Mesodermal cell (in vitro differentiated cells): ENCODE measurements around the gene SNX20. TPM values are rescaled to one million over a fixed set of nuclear protein-coding genes. Genes with fewer than 3 reads are reported as not detected.

ENCODE experiments used
- H3K27ac ChIP-seq: 2 replicates; pipeline ENCODE4 v1.7.0; 2013; ENCODE audit warnings: mild to moderate bottlenecking, low read depth, low read length, moderate library complexity; ENCODE audit not compliant: severe bottlenecking
- H3K36me3 ChIP-seq: 2 replicates; pipeline ENCODE4 v1.7.1; 2013; ENCODE audit warnings: mild to moderate bottlenecking, low read length, moderate library complexity; ENCODE audit not compliant: control insufficient read depth, insufficient read depth
- H3K4me1 ChIP-seq: one replicate; pipeline ENCODE4 v1.7.1; 2013; ENCODE audit warnings: mild to moderate bottlenecking, low read length; ENCODE audit not compliant: insufficient read depth, control insufficient read depth, poor library complexity, severe bottlenecking
- H3K4me3 ChIP-seq: 2 replicates; pipeline ENCODE4 v1.7.0; 2013; ENCODE audit warnings: low read length, control low read depth, mild to moderate bottlenecking; ENCODE audit not compliant: insufficient read depth, poor library complexity, severe bottlenecking; ENCODE audit errors: extremely low read depth
- H3K9me3 ChIP-seq: 2 replicates; pipeline ENCODE4 v1.7.1; 2013; ENCODE audit warnings: mild to moderate bottlenecking, low read length, moderate library complexity; ENCODE audit not compliant: control insufficient read depth
- WGBS, 2 experiments: methylation state at CpG; one replicate each; pipeline ENCODE4 v1.1.5; 2013; ENCODE audit warnings: missing lambda C conversion rate in 2 of 2; ENCODE audit not compliant: insufficient coverage in 2 of 2; 5-methylcytosine and 5-hydroxymethylcytosine counted together
- polyA plus RNA-seq, 2 experiments: library from polyadenylated mRNA; stranded (reverse); fragments of 50-300 nt; gene quantifications; one replicate each; pipeline ENCODE4 v1.2.3, GENCODE V29; 2013

The SNX20 gene
- not detected for polyA plus RNA-seq (2013, experiment 1 of 2)
- not detected for polyA plus RNA-seq (2013, experiment 2 of 2)

GRCh38 chr16:50681021-50681885 is at the start of gene SNX20:
Gene SNX20 (minus strand): TSS chr16:50681312. CDS start chr16:50677526, 3,786 bp downstream.
- 92 to 96% methylated on average over 12 to 13 of the region's 16 CpGs for WGBS, 2 experiments
- peaks cover 6% of the 10 kb centered on the region for H3K4me1 ChIP-seq

GRCh38 chr16:50724306-50724705 is 43.2 kb upstream of the SNX20 start:
- Histone ChIP-seq H3K9me3 (peaks cover 4% of the 10 kb centered on the region), H3K36me3 (no peaks in the 10 kb centered on the region), H3K27ac (no peak overlapping the region), H3K4me3 (no peak overlapping the region), H3K4me1 (no peaks in the 10 kb centered on the region)

More at GRCh38 chr16:50681021-50681885, at the start of gene SNX20:
- Histone ChIP-seq H3K27ac (no peak within 1 kb of the TSS), H3K36me3 (no peaks in the 10 kb centered on the region), H3K9me3 (no peaks in the 10 kb centered on the region), H3K4me3 (no peak within 1 kb of the TSS)

- Histone ChIP-seq H3K4me3 (no peak overlapping the region), H3K9me3 (peaks cover 4% of the 10 kb centered on the region), H3K27ac (no peak overlapping the region), H3K36me3 (no peaks in the 10 kb centered on the region), H3K4me1 (no peaks in the 10 kb centered on the region)
- 67 to 79% methylated on average over 1 to 2 of the region's 2 CpGs for WGBS, 2 experiments
Observed at GRCh38 chr16:50722960-50723359, 41.8 kb upstream of the SNX20 start.

GRCh38 chr16:50722405-50722737 is 41.3 kb upstream of the SNX20 start:
- WGBS, 2 experiments: 100% methylated on average over 1 of the region's 1 CpG; no CpG with 5 or more reads in 1 of the 2 experiments
- peaks cover 4% of the 10 kb centered on the region for H3K9me3 ChIP-seq
- H3K4me1 ChIP-seq: no peaks in the 10 kb centered on the region
- no peak overlapping the region for H3K27ac ChIP-seq
- H3K36me3 ChIP-seq: no peaks in the 10 kb centered on the region
- H3K4me3 ChIP-seq: no peak overlapping the region

GRCh38 chr16:50721549-50722404 is 40.7 kb upstream of the SNX20 start:
- H3K4me3 ChIP-seq: no peak overlapping the region
- H3K27ac ChIP-seq: no peak overlapping the region
- no peaks in the 10 kb centered on the region for H3K36me3 ChIP-seq
- WGBS, 2 experiments: 88 to 92% methylated on average over 6 of the region's 6 CpGs
- peaks cover 4% of the 10 kb centered on the region for H3K9me3 ChIP-seq
- H3K4me1 ChIP-seq: no peaks in the 10 kb centered on the region

GRCh38 chr16:50719401-50720337 is 38.6 kb upstream of the SNX20 start:
- peaks cover 4% of the 10 kb centered on the region for H3K9me3 ChIP-seq
- H3K36me3 ChIP-seq: no peaks in the 10 kb centered on the region
- H3K27ac ChIP-seq: no peak overlapping the region
- 78 to 87% methylated on average over 7 to 14 of the region's 20 CpGs for WGBS, 2 experiments
- H3K4me3 ChIP-seq: no peak overlapping the region
- H3K4me1 ChIP-seq: no peaks in the 10 kb centered on the region

GRCh38 chr16:50718761-50719400 is 37.8 kb upstream of the SNX20 start:
- no peak overlapping the region for H3K4me3 ChIP-seq
- no peak overlapping the region for H3K27ac ChIP-seq
- H3K9me3 ChIP-seq: no peaks in the 10 kb centered on the region
- WGBS, 2 experiments: 84 to 87% methylated on average over 3 to 7 of the region's 9 CpGs
- no peaks in the 10 kb centered on the region for H3K4me1 ChIP-seq
- no peaks in the 10 kb centered on the region for H3K36me3 ChIP-seq

GRCh38 chr16:50718061-50718760 is 37.1 kb upstream of the SNX20 start:
- no peak overlapping the region for H3K4me3 ChIP-seq
- no peaks in the 10 kb centered on the region for H3K4me1 ChIP-seq
- H3K9me3 ChIP-seq: no peaks in the 10 kb centered on the region
- WGBS, 2 experiments: 95% methylated on average over 14 to 15 of the region's 16 CpGs
- no peaks in the 10 kb centered on the region for H3K36me3 ChIP-seq
- H3K27ac ChIP-seq: no peak overlapping the region

GRCh38 chr16:50717494-50717893 is 36.4 kb upstream of the SNX20 start:
- Histone ChIP-seq H3K4me1 (no peaks in the 10 kb centered on the region), H3K9me3 (no peaks in the 10 kb centered on the region), H3K36me3 (no peaks in the 10 kb centered on the region), H3K4me3 (no peak overlapping the region), H3K27ac (no peak overlapping the region)
- WGBS, 2 experiments: 100% methylated on average over 3 to 5 of the region's 5 CpGs
